ENCODE measurements around the gene MYBPC1.
"Not testable (repeated sequence)": the region's sequence is repeated elsewhere in the genome, so short reads cannot be mapped to it uniquely, and the experiment has no call there.

The MYBPC1 gene

GRCh38 chr12:101594700-101595099 is at the start of gene MYBPC1:
Gene MYBPC1, plus strand, starts transcription at chr12:101594971. Its CDS starts 100 bp downstream, at chr12:101595071.
- DNase-seq, result no peak

- no peak for DNase-seq
Measured at GRCh38 chr12:101551362-101552114, 43.2 kb upstream of the MYBPC1 start.

GRCh38 chr12:101552277-101552676 is 42.5 kb upstream of the MYBPC1 start:
- DNase-seq, result peak in 2 of 3 donors; percentile 23 to 37

GRCh38 chr12:101557094-101557493 is 37.7 kb upstream of the MYBPC1 start:
- DNase-seq, result peak in 2 of 3 donors; percentile 21 to 46

- not testable (repeated sequence) for DNase-seq
Measured at GRCh38 chr12:101558726-101559125, 36.0 kb upstream of the MYBPC1 start.

- DNase-seq, result peak; percentile 54 to 76 (median 74)
Measured at GRCh38 chr12:101563212-101563611, 31.6 kb upstream of the MYBPC1 start.

- peak in 2 of 3 donors; percentile 30 to 31 for DNase-seq
Measured at GRCh38 chr12:101564912-101565311, 29.9 kb upstream of the MYBPC1 start.

GRCh38 chr12:101566318-101566717 is 28.5 kb upstream of the MYBPC1 start:
- DNase-seq, result peak; percentile 9 to 42 (median 22)

- DNase-seq, result no peak
Measured at GRCh38 chr12:101567918-101568317, 26.9 kb upstream of the MYBPC1 start.

- peak; percentile 21 to 42 (median 36) for DNase-seq
Measured at GRCh38 chr12:101570047-101570446, 24.7 kb upstream of the MYBPC1 start.

GRCh38 chr12:101571105-101571504 is 23.7 kb upstream of the MYBPC1 start:
- DNase-seq, result no peak

GRCh38 chr12:101573743-101574142 is 21.0 kb upstream of the MYBPC1 start:
- DNase-seq, result no peak

GRCh38 chr12:101578417-101578816 is 16.4 kb upstream of the MYBPC1 start:
- no peak for DNase-seq

GRCh38 chr12:101581190-101581589 is 13.6 kb upstream of the MYBPC1 start:
- no peak for DNase-seq

GRCh38 chr12:101582937-101583336 is 11.8 kb upstream of the MYBPC1 start:
- no peak for DNase-seq

- DNase-seq, result peak in 1 of 3 donors; percentile 8
Measured at GRCh38 chr12:101590383-101590782, 4.4 kb upstream of the MYBPC1 start.

GRCh38 chr12:101591781-101592180 is 3.0 kb upstream of the MYBPC1 start:
- no peak for DNase-seq

- DNase-seq, result no peak
Measured at GRCh38 chr12:101592448-101592847, 2.3 kb upstream of the MYBPC1 start.

GRCh38 chr12:101592921-101593320 is 1.9 kb upstream of the MYBPC1 start:
- DNase-seq, result no peak

GRCh38 chr12:101596172-101596571 is 1.4 kb downstream of the MYBPC1 start:
- no peak for DNase-seq

- no peak for DNase-seq
Measured at GRCh38 chr12:101597164-101597563, 2.4 kb downstream of the MYBPC1 start.

GRCh38 chr12:101598483-101598882 is 3.7 kb downstream of the MYBPC1 start:
- DNase-seq, result no peak

- no peak for DNase-seq
Measured at GRCh38 chr12:101599311-101599710, 4.5 kb downstream of the MYBPC1 start.

- DNase-seq, result no peak
Measured at GRCh38 chr12:101599771-101600484, 5.2 kb downstream of the MYBPC1 start.
